PC-3 (cell line): Measurements from ENCODE around the gene ASPSCR1.

Source experiments
- EZH2phosphoT487 ChIP-seq: fragments of 300-600 bp; sonication (generic); IDR thresholded peaks from 2 replicates; pipeline ENCODE4 v1.6.1; 2018; ENCODE audit warnings: mild to moderate bottlenecking, antibody characterized with exemption, low read length, borderline replicate concordance
- TF ChIP-seq, protein P1 (sequence below): fragments of 300-600 bp; sonication (generic); conservative IDR thresholded peaks from 2 replicates; pipeline ENCODE4 v1.5.1; 2017; ENCODE audit warnings: antibody characterized with exemption, low read depth, mild to moderate bottlenecking, low read length

DNA sequence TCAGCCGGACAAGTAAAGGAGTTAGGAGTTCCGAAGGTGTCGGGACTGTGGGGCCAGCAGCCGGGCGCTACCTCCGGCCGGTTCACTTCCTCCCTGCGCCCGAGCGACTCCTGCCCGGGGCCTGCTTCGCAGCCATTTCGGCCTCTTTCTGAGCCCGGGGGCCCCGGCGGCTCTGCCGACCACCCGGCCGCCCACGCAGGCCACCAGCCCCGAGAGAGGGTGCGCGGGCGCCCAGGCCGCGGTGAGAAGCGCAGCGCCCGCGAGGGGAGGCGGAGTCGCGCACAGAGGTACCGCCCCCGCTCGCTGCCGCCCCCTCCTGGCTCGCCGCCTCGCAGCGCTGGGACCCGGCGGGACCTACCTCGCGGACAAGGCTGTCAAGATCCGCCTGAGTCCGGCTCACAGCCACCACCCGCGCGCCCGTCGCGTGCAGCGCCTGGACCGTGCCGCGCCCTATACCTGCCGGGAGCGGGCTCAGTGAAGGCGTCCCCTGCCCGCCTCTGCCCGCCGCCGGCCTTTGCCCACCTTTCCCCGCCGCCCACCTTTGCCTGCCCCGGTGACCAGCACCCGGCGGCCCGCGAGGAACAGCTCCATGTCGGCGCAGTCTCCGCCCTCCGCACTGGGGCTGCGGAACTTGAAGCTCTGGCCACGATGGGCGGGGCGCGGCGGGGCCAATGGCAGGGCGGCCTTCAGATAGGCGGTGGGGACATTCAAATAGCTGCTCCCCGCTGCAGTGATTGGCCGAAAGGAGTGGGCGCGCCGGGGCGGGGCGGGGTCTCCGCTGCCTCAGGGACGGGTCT lies 59.9 kb downstream of the ASPSCR1 start, which contains the start of gene DCXR:
- TF ChIP-seq, protein P1, sequence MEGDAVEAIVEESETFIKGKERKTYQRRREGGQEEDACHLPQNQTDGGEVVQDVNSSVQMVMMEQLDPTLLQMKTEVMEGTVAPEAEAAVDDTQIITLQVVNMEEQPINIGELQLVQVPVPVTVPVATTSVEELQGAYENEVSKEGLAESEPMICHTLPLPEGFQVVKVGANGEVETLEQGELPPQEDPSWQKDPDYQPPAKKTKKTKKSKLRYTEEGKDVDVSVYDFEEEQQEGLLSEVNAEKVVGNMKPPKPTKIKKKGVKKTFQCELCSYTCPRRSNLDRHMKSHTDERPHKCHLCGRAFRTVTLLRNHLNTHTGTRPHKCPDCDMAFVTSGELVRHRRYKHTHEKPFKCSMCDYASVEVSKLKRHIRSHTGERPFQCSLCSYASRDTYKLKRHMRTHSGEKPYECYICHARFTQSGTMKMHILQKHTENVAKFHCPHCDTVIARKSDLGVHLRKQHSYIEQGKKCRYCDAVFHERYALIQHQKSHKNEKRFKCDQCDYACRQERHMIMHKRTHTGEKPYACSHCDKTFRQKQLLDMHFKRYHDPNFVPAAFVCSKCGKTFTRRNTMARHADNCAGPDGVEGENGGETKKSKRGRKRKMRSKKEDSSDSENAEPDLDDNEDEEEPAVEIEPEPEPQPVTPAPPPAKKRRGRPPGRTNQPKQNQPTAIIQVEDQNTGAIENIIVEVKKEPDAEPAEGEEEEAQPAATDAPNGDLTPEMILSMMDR, result peak; percentile 73
- no peak for TF ChIP-seq EZH2phosphoT487
